HEK293 (cell line): ENCODE data around the gene PTPRN.
A peak's percentile ranks its signal among the peaks of the same experiment; 100 is the strongest.

Experiments used
- CTCF ChIA-PET: fragments of 350-600 bp; formaldehyde crosslinking; extraction: SDS; loops from one replicate; lab custom pipeline; 2021; ENCODE audit warnings: antibody characterized with exemption; lab: Yijun Ruan, JAX
- POLR2A ChIA-PET: fragments of 300-600 bp; formaldehyde crosslinking; extraction: SDS; loops from one replicate; lab custom pipeline; 2020; ENCODE audit warnings: antibody characterized with exemption, inconsistent platforms; lab: Yijun Ruan, JAX
- H3K27ac ChIP-seq: fragments of 200-500 bp; sonication (Bioruptor generic); 2 replicates; pipeline ENCODE4 v1.5.1; 2014; ENCODE audit warnings: low read depth, low read length, control low read depth, inconsistent platforms; ENCODE audit errors: extremely low read depth
- H3K36me3 ChIP-seq, 2 experiments: fragments of 200-500 bp in 1 of 2; sonication (Bioruptor generic) in 1 of 2; 1 replicate in 1 of 2; 2 replicates in 1 of 2; pipeline ENCODE4 v1.5.1; 2014 to 2017; ENCODE audit warnings: inconsistent platforms in 2 of 2, low read length in 2 of 2; ENCODE audit not compliant: control insufficient read depth in 2 of 2, insufficient read depth in 1 of 2
- H3K4me1 ChIP-seq: fragments of 200-500 bp; sonication (Bioruptor generic); 2 replicates; pipeline ENCODE4 v1.5.1; 2014; ENCODE audit warnings: mild to moderate bottlenecking, low read length, inconsistent platforms; ENCODE audit not compliant: control insufficient read depth, insufficient read depth
- H3K4me3 ChIP-seq: 2 replicates; pipeline ENCODE4 v1.5.1; 2011; ENCODE audit warnings: low read depth, mild to moderate bottlenecking, control low read depth, low read length, moderate library complexity
- H3K9me3 ChIP-seq: fragments of 200-500 bp; sonication (Bioruptor generic); 2 replicates; pipeline ENCODE4 v1.5.1; 2014; ENCODE audit warnings: low read depth, low read length, inconsistent platforms; ENCODE audit not compliant: control insufficient read depth, insufficient read depth
- ATF2 ChIP-seq: fragments of 450-650 bp; formaldehyde crosslinking; IDR thresholded peaks from 2 replicates; pipeline ENCODE4 v1.5.1; 2016; ENCODE audit warnings: missing biosample characterization, missing genetic modification characterization, low read depth
- BCL11B ChIP-seq: fragments of 450-650 bp; formaldehyde crosslinking; IDR thresholded peaks from 2 replicates; pipeline ENCODE4 v1.5.1; 2016; ENCODE audit warnings: low read depth, missing biosample characterization, missing genetic modification characterization
- ELK4 ChIP-seq: IDR thresholded peaks from 2 replicates; pipeline ENCODE4 v1.6.1; 2011; ENCODE audit warnings: mild to moderate bottlenecking, low read depth, low read length, borderline replicate concordance
- INSM2 ChIP-seq: fragments of 450-650 bp; formaldehyde crosslinking; IDR thresholded peaks from 2 replicates; pipeline ENCODE4 v1.5.1; 2016; ENCODE audit warnings: missing biosample characterization, missing genetic modification characterization
- PATZ1 ChIP-seq: fragments of 450-650 bp; formaldehyde crosslinking; IDR thresholded peaks from 2 replicates; pipeline ENCODE4 v1.5.1; 2016; ENCODE audit warnings: missing biosample characterization, missing genetic modification characterization
- PBX3 ChIP-seq: sonication (generic); formaldehyde crosslinking; IDR thresholded peaks from 2 replicates; pipeline ENCODE4 v1.8.1; 2022; ENCODE audit warnings: mild to moderate bottlenecking, moderate library complexity, missing genetic modification reagents
- SP2 ChIP-seq: fragments of 450-650 bp; formaldehyde crosslinking; IDR thresholded peaks from 2 replicates; pipeline ENCODE4 v1.5.1; 2016; ENCODE audit warnings: missing biosample characterization, missing genetic modification characterization
- ZBTB11 ChIP-seq: fragments of 450-650 bp; formaldehyde crosslinking; conservative IDR thresholded peaks from 2 replicates; pipeline ENCODE4 v1.5.1; 2016; ENCODE audit warnings: low read depth, missing biosample characterization, missing genetic modification characterization
- ZEB2 ChIP-seq: fragments of 450-650 bp; formaldehyde crosslinking; IDR thresholded peaks from 2 replicates; pipeline ENCODE4 v1.5.1; 2016; ENCODE audit warnings: missing biosample characterization, missing genetic modification characterization
- ZFP37 ChIP-seq: fragments of 450-650 bp; formaldehyde crosslinking; IDR thresholded peaks from 2 replicates; pipeline ENCODE4 v1.5.1; 2016; ENCODE audit warnings: missing biosample characterization, missing genetic modification characterization
- ZNF140 ChIP-seq: fragments of 450-650 bp; formaldehyde crosslinking; IDR thresholded peaks from 2 replicates; pipeline ENCODE4 v1.5.1; 2016; ENCODE audit warnings: missing biosample characterization, missing genetic modification characterization
- ZNF157 ChIP-seq: fragments of 450-650 bp; formaldehyde crosslinking; IDR thresholded peaks from 2 replicates; pipeline ENCODE4 v1.5.1; 2016; ENCODE audit warnings: missing biosample characterization, missing genetic modification characterization
- ZNF2 ChIP-seq: fragments of 450-650 bp; formaldehyde crosslinking; IDR thresholded peaks from 2 replicates; pipeline ENCODE4 v1.5.1; 2016; ENCODE audit warnings: missing biosample characterization, missing genetic modification characterization
- ZNF335 ChIP-seq: fragments of 450-650 bp; formaldehyde crosslinking; conservative IDR thresholded peaks from 2 replicates; pipeline ENCODE4 v1.5.1; 2016; ENCODE audit warnings: missing biosample characterization, missing genetic modification characterization
- ZNF473 ChIP-seq: fragments of 450-650 bp; formaldehyde crosslinking; IDR thresholded peaks from 2 replicates; pipeline ENCODE4 v1.5.1; 2017; ENCODE audit warnings: missing biosample characterization, missing genetic modification characterization
- ZNF514 ChIP-seq: fragments of 450-650 bp; formaldehyde crosslinking; IDR thresholded peaks from 2 replicates; pipeline ENCODE4 v1.5.1; 2016; ENCODE audit warnings: missing biosample characterization, missing genetic modification characterization
- ZNF580 ChIP-seq: fragments of 450-650 bp; formaldehyde crosslinking; IDR thresholded peaks from 2 replicates; pipeline ENCODE4 v1.5.1; 2016; ENCODE audit warnings: missing biosample characterization, missing genetic modification characterization
- TF ChIP-seq, protein P1 (sequence below): fragments of 450-650 bp; formaldehyde crosslinking; IDR thresholded peaks from 2 replicates; pipeline ENCODE4 v1.5.1; 2016; ENCODE audit warnings: missing biosample characterization, missing genetic modification characterization
- TF ChIP-seq, protein P2 (sequence below): fragments of 450-650 bp; formaldehyde crosslinking; optimal IDR thresholded peaks from 2 replicates; pipeline ENCODE3; 2016; ENCODE audit warnings: missing biosample characterization, mild to moderate bottlenecking, missing genetic modification characterization

PTPRN gene

DNA sequence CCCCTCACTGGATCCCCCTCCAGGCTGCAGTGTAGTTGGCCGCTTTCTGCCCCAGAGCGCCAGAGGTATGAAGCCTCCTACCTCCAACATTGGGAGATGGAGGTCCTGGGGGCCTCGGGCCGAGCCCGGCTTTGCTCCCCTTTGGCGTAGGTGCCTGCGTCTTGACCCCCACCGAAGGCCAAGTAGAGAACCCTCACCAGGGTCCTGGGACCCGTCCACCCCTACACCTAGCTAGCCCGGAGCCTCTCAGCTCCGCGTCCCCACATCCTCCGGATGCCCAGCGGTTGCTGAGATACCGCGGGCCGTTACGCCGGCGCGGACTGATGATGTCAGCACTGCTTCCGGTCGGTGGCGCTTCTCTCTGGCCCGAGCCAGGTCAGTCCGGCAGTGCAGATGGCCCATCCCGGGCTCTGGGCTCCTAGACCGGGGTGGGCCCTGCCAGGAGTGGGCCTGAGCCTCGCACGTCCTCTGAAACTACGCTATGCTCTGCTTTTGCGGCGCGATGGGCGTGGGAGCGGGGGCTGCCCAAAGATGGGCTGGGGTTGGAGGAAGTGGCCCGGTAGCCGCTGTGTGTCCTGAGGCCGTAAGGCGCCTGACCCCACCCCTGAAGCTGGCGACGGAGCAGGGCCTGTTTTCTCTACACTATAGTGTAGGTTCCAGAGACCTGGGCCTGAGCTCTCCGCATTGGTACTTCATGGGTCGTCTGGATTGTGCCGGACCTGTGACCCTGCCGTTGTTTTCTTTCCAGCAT lies 63.9 kb downstream of the PTPRN start, which contains the start of the genes GLB1L and STK16:
GLB1L (minus strand) TSS at position 297 of the 751 bp plus-strand sequence. CDS start 1,871 bp downstream, outside the sequence.
STK16 (plus strand) TSS at position 332 of the 751 bp plus-strand sequence. CDS start 521 bp downstream, outside the sequence.
- Histone ChIP-seq H3K9me3 (no peaks in the 10 kb centered on the region), H3K27ac (peak within 1 kb of the TSS; percentile 85), H3K4me3 (peak within 1 kb of the TSS; percentile 94), H3K36me3 (peaks cover 0 to 31% of the 10 kb centered on the region in 2 experiments; a peak in 1 of 3 replicates), H3K4me1 (peaks cover 10% of the 10 kb centered on the region)
- CTCF ChIA-PET = interaction anchor here (0.5 to 3.2 kb wide), 11 partner anchors 15 to 265 kb away, joined by 3 to 35 read pairs (median 3); partner anchors contain the start of genes ANKZF1, CNPPD1 and DNAJB2
- POLR2A ChIA-PET = interaction anchor here (0.6 to 2.3 kb wide), 18 partner anchors 10 to 336 kb away, joined by 3 to 17 read pairs (median 4); partner anchors contain the start of genes ABCB6, ANKZF1, ATG9A and CNPPD1
- TF ChIP-seq, protein P1, sequence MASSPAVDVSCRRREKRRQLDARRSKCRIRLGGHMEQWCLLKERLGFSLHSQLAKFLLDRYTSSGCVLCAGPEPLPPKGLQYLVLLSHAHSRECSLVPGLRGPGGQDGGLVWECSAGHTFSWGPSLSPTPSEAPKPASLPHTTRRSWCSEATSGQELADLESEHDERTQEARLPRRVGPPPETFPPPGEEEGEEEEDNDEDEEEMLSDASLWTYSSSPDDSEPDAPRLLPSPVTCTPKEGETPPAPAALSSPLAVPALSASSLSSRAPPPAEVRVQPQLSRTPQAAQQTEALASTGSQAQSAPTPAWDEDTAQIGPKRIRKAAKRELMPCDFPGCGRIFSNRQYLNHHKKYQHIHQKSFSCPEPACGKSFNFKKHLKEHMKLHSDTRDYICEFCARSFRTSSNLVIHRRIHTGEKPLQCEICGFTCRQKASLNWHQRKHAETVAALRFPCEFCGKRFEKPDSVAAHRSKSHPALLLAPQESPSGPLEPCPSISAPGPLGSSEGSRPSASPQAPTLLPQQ (tag by site-specific recombination) = peak; percentile 67
- TF ChIP-seq ZEB2 (tag by site-specific recombination) = peak; percentile 73
- TF ChIP-seq, protein P2, sequence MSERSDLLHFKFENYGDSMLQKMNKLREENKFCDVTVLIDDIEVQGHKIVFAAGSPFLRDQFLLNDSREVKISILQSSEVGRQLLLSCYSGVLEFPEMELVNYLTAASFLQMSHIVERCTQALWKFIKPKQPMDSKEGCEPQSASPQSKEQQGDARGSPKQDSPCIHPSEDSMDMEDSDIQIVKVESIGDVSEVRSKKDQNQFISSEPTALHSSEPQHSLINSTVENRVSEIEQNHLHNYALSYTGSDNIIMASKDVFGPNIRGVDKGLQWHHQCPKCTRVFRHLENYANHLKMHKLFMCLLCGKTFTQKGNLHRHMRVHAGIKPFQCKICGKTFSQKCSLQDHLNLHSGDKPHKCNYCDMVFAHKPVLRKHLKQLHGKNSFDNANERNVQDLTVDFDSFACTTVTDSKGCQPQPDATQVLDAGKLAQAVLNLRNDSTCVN = peak; percentile 41
- TF ChIP-seq ZNF473 = no peak
- no peak for TF ChIP-seq ZNF157 (tag by site-specific recombination)
- TF ChIP-seq BCL11B (tag by site-specific recombination) = peak; percentile 88; the same call in 1 of the 2 replicates
- TF ChIP-seq ZNF140 (tag by site-specific recombination) = no peak
- TF ChIP-seq INSM2 = peak; percentile 33; the same call in 1 of the 2 replicates
- TF ChIP-seq ZNF514 (tag by site-specific recombination) = no peak
- peak; percentile 39; the same call in 1 of the 2 replicates for TF ChIP-seq ZNF2 (tag by site-specific recombination)
- TF ChIP-seq ZBTB11 = peak; percentile 92
- peak; percentile 80; the same call in 1 of the 2 replicates for TF ChIP-seq ELK4
- peak; percentile 86 for TF ChIP-seq PBX3 (CRISPR knock-in tag)
- peak; percentile 90 for TF ChIP-seq ZNF335 (tag by site-specific recombination)
- 0 out of 2 replicates have a peak, but pooled peaks have one; percentile 57 for TF ChIP-seq ZFP37 (tag by site-specific recombination)
- TF ChIP-seq PATZ1 (tag by site-specific recombination) = 0 out of 2 replicates have a peak, but pooled peaks have one; percentile 28
- peak; percentile 22; the same call in 1 of the 2 replicates for TF ChIP-seq ATF2 (tag by site-specific recombination)
- peak; percentile 69 for TF ChIP-seq SP2 (tag by site-specific recombination)
- TF ChIP-seq ZNF580 (tag by site-specific recombination) = peak; percentile 89
